Activated T-helper 1 cell treated with anti-CD3 and anti-CD28 coated beads, Interleukin-12 subunit alpha, Interleukin-12 subunit beta, Interleukin-2, Interleukin-4 antibody, amounts not matched to agents 30 ng/mL and 10 ng/mL and 1 ng/mL, durations not matched to agents 14 hours and 24 hours and 36 hours (primary cell): ENCODE results near the gene UNC119. TPM values are rescaled to one million over a fixed set of nuclear protein-coding genes. Genes with fewer than 3 reads are reported as not detected.
"Not testable (repeated sequence)": the region's sequence is repeated elsewhere in the genome, so short reads cannot be mapped to it uniquely, and the experiment has no call there.

Source experiments
- DNase-seq: peaks from one replicate; pipeline ENCODE4 v3.0.0; 2021; ENCODE audit warnings: low spot score
- H3K27ac Mint-ChIP-seq: one replicate; pipeline ENCODE4 v1.8.0; 2021; ENCODE audit warnings: mild to moderate bottlenecking, mixed read lengths
- H3K27me3 Mint-ChIP-seq: one replicate; pipeline ENCODE4 v1.8.0; 2022; ENCODE audit warnings: mild to moderate bottlenecking, moderate library complexity, mixed read lengths; ENCODE audit not compliant: insufficient read depth
- H3K36me3 Mint-ChIP-seq: one replicate; pipeline ENCODE4 v1.8.0; 2021; ENCODE audit warnings: low read depth, mixed read lengths
- H3K4me1 Mint-ChIP-seq: one replicate; pipeline ENCODE4 v1.8.0; 2021; ENCODE audit warnings: low read depth, mixed read lengths
- H3K4me3 Mint-ChIP-seq: one replicate; pipeline ENCODE4 v1.8.0; 2021; ENCODE audit warnings: mild to moderate bottlenecking, moderate library complexity, mixed read lengths
- H3K9me3 Mint-ChIP-seq: one replicate; pipeline ENCODE4 v1.8.0; 2021; ENCODE audit warnings: mixed read lengths
- intact Hi-C: fragments of 100-400 bp; cut with micrococcal nuclease; formaldehyde crosslinking; loops from one replicate; pipeline ENCODE4 v1.15.1; 2024
- total RNA-seq: library from RNA; stranded (reverse); gene quantifications from 2 replicates; pipeline ENCODE4 v1.2.3, GENCODE V29; 2022

Gene UNC119
- total RNA-seq, 1 donor from 2014 or later: 63.9 TPM

- no peaks in the 10 kb centered on the region for H3K27me3 Mint-ChIP-seq
- H3K4me3 Mint-ChIP-seq: peak overlapping the region; percentile 64
- peaks cover 38% of the 10 kb centered on the region for H3K36me3 Mint-ChIP-seq
- peak overlapping the region; percentile 77 for H3K27ac Mint-ChIP-seq
- no peak for DNase-seq
- intact Hi-C loops: loop anchor here (1.0 to 10.0 kb wide), 4 partner anchors 7 to 376 kb away; partner anchors contain the start of genes PHF12, PIGS and SPAG5
- H3K9me3 Mint-ChIP-seq: no peaks in the 10 kb centered on the region
- peaks cover 63% of the 10 kb centered on the region for H3K4me1 Mint-ChIP-seq
These were observed 26.1 kb upstream of the UNC119 start for GRCh38 chr17:28578246-28579195.

GRCh38 chr17:28577466-28577824 lies 25.0 kb upstream of the UNC119 start:
- H3K27ac Mint-ChIP-seq: no peak overlapping the region
- peaks cover 44% of the 10 kb centered on the region for H3K36me3 Mint-ChIP-seq
- no peak overlapping the region for H3K4me3 Mint-ChIP-seq
- no peaks in the 10 kb centered on the region for H3K9me3 Mint-ChIP-seq
- no peak for DNase-seq
- peaks cover 73% of the 10 kb centered on the region for H3K4me1 Mint-ChIP-seq
- no peaks in the 10 kb centered on the region for H3K27me3 Mint-ChIP-seq
- intact Hi-C loops: loop anchor here (10.0 kb wide), 2 partner anchors 347 to 377 kb away; partner anchors contain the start of gene PHF12

- Mint-ChIP-seq H3K27me3 (no peaks in the 10 kb centered on the region), H3K27ac (peak within 1 kb of the TSS; percentile 94), H3K4me3 (peak within 1 kb of the TSS; percentile 86), H3K36me3 (peaks cover 44% of the 10 kb centered on the region), H3K9me3 (no peaks in the 10 kb centered on the region), H3K4me1 (peaks cover 79% of the 10 kb centered on the region)
- intact Hi-C loops: loop anchor here (1.0 to 10.0 kb wide), 6 partner anchors 25 to 378 kb away; partner anchors contain the start of genes PHF12, PROCA1 and UNC119
- DNase-seq: peak; percentile 98
These were observed 24.5 kb upstream of the UNC119 start, which contains the start of gene ALDOC for GRCh38 chr17:28576758-28577465. Gene ALDOC (minus strand): TSS chr17:28576895. CDS start chr17:28575532, 1,363 bp downstream.

- not testable (repeated sequence) for DNase-seq
- H3K4me1 Mint-ChIP-seq: peaks cover 82% of the 10 kb centered on the region
These were observed 23.6 kb upstream of the UNC119 start for GRCh38 chr17:28576016-28576415.

GRCh38 chr17:28575126-28575795 lies 22.8 kb upstream of the UNC119 start:
- no peak for DNase-seq
- H3K27me3 Mint-ChIP-seq: no peaks in the 10 kb centered on the region
- H3K9me3 Mint-ChIP-seq: no peaks in the 10 kb centered on the region
- peaks cover 81% of the 10 kb centered on the region for H3K4me1 Mint-ChIP-seq
- no peak overlapping the region for H3K27ac Mint-ChIP-seq
- peaks cover 38% of the 10 kb centered on the region for H3K36me3 Mint-ChIP-seq
- intact Hi-C loops: loop anchor here (10.0 kb wide), 2 partner anchors 350 to 380 kb away; partner anchors contain the start of gene PHF12
- peak overlapping the region; percentile 86 for H3K4me3 Mint-ChIP-seq

More at GRCh38 chr17:28576016-28576415, 23.6 kb upstream of the UNC119 start:
- Mint-ChIP-seq H3K36me3 (peaks cover 44% of the 10 kb centered on the region), H3K4me3 (peak overlapping the region; percentile 86), H3K27ac (peak overlapping the region; percentile 94)
- intact Hi-C loops: loop anchor here (1.0 to 10.0 kb wide), 6 partner anchors 24 to 379 kb away; partner anchors contain the start of genes PHF12, PROCA1 and UNC119
- not testable (repeated sequence) for H3K9me3 Mint-ChIP-seq, H3K27me3 Mint-ChIP-seq

GRCh38 chr17:28574526-28574925 lies 22.1 kb upstream of the UNC119 start:
- no peak overlapping the region for H3K27ac Mint-ChIP-seq
- no peaks in the 10 kb centered on the region for H3K27me3 Mint-ChIP-seq
- peaks cover 37% of the 10 kb centered on the region for H3K36me3 Mint-ChIP-seq
- DNase-seq: no peak
- H3K9me3 Mint-ChIP-seq: no peaks in the 10 kb centered on the region
- H3K4me3 Mint-ChIP-seq: peak overlapping the region; percentile 26
- intact Hi-C loops: loop anchor here (5.0 to 10.0 kb wide), 3 partner anchors 88 to 380 kb away; partner anchors contain the start of genes PHF12, SDF2 and SUPT6H
- peaks cover 80% of the 10 kb centered on the region for H3K4me1 Mint-ChIP-seq

- H3K9me3 Mint-ChIP-seq: no peaks in the 10 kb centered on the region
- peaks cover 35% of the 10 kb centered on the region for H3K36me3 Mint-ChIP-seq
- H3K4me3 Mint-ChIP-seq: no peak overlapping the region
- no peak for DNase-seq
- H3K27me3 Mint-ChIP-seq: no peaks in the 10 kb centered on the region
- H3K27ac Mint-ChIP-seq: no peak overlapping the region
- peaks cover 77% of the 10 kb centered on the region for H3K4me1 Mint-ChIP-seq
- intact Hi-C loops: loop anchor here (5.0 to 10.0 kb wide), 3 partner anchors 88 to 381 kb away; partner anchors contain the start of genes PHF12, SDF2 and SUPT6H
These were observed 21.6 kb upstream of the UNC119 start for GRCh38 chr17:28573966-28574480.

- intact Hi-C loops: loop anchor here (5.0 to 10.0 kb wide), 3 partner anchors 89 to 381 kb away; partner anchors contain the start of genes PHF12, SDF2 and SUPT6H
- peaks cover 74% of the 10 kb centered on the region for H3K4me1 Mint-ChIP-seq
- H3K9me3 Mint-ChIP-seq: no peaks in the 10 kb centered on the region
- no peak for DNase-seq
- H3K27ac Mint-ChIP-seq: no peak overlapping the region
- H3K27me3 Mint-ChIP-seq: no peaks in the 10 kb centered on the region
- H3K36me3 Mint-ChIP-seq: peaks cover 33% of the 10 kb centered on the region
- peak overlapping the region; percentile 13 for H3K4me3 Mint-ChIP-seq
These were observed 21.1 kb upstream of the UNC119 start for GRCh38 chr17:28573521-28573920.

- Mint-ChIP-seq H3K36me3 (peaks cover 34% of the 10 kb centered on the region), H3K4me3 (peak overlapping the region; percentile 94), H3K4me1 (peaks cover 77% of the 10 kb centered on the region), H3K27ac (peak overlapping the region; percentile 18), H3K27me3 (no peaks in the 10 kb centered on the region), H3K9me3 (no peaks in the 10 kb centered on the region)
- DNase-seq: no peak
- intact Hi-C loops: loop anchor here (5.0 to 10.0 kb wide), 3 partner anchors 89 to 382 kb away; partner anchors contain the start of genes PHF12, SDF2 and SUPT6H
These were observed 20.6 kb upstream of the UNC119 start for GRCh38 chr17:28573040-28573380.

- peaks cover 82% of the 10 kb centered on the region for H3K4me1 Mint-ChIP-seq
- H3K4me3 Mint-ChIP-seq: peak overlapping the region; percentile 94
- H3K27ac Mint-ChIP-seq: peak overlapping the region; percentile 88
- no peaks in the 10 kb centered on the region for H3K27me3 Mint-ChIP-seq
- H3K36me3 Mint-ChIP-seq: peaks cover 38% of the 10 kb centered on the region
- DNase-seq: no peak
- no peaks in the 10 kb centered on the region for H3K9me3 Mint-ChIP-seq
- intact Hi-C loops: loop anchor here (5.0 to 10.0 kb wide), 3 partner anchors 90 to 382 kb away; partner anchors contain the start of genes PHF12, SDF2 and SUPT6H
These were observed 20.0 kb upstream of the UNC119 start for GRCh38 chr17:28572259-28573039.
